HepG2 (cell line): Measurements from ENCODE around the gene DSG2. TPM values are rescaled to one million over a fixed set of nuclear protein-coding genes. Genes with fewer than 3 reads are reported as not detected.

ENCODE experiments used
- ASH2L ChIP-seq: fragments of 300-600, 200-600 bp; sonication (generic); IDR thresholded peaks from 2 replicates; pipeline ENCODE4 v1.7.0; 2017; ENCODE audit warnings: low read depth, mild to moderate bottlenecking, moderate library complexity, mixed read lengths, low read length; ENCODE audit not compliant: insufficient read length
- HNF4G ChIP-seq, 2 experiments: sonication (generic) in 1 of 2; formaldehyde crosslinking in 1 of 2; IDR thresholded peaks; 2 replicates each; pipeline versions ENCODE4 v1.4.0 to v1.6.1; 2011 to 2020; ENCODE audit warnings: borderline replicate concordance in 2 of 2, low read depth in 2 of 2, mild to moderate bottlenecking in 2 of 2, low read length in 1 of 2, missing genetic modification reagents in 1 of 2, moderate library complexity in 1 of 2
- KDM2A ChIP-seq: sonication (generic); formaldehyde crosslinking; IDR thresholded peaks from 2 replicates; pipeline ENCODE4 v1.4.0; 2020; ENCODE audit warnings: low read depth, missing genetic modification reagents, borderline replicate concordance
- KLF6 ChIP-seq: IDR thresholded peaks from 2 replicates; pipeline ENCODE4 v1.8.0; 2016; ENCODE audit warnings: missing biosample characterization, missing genetic modification reagents
- MTA1 ChIP-seq: sonication (generic); formaldehyde crosslinking; IDR thresholded peaks from 2 replicates; pipeline ENCODE4 v1.4.0; 2020; ENCODE audit warnings: missing genetic modification reagents, mild to moderate bottlenecking, borderline replicate concordance
- NFE2 ChIP-seq: sonication (generic); formaldehyde crosslinking; IDR thresholded peaks from 2 replicates; pipeline ENCODE4 v1.4.0; 2020; ENCODE audit warnings: missing genetic modification reagents
- PCBP1 ChIP-seq: fragments of 200-400 bp; formaldehyde crosslinking; IDR thresholded peaks from 2 replicates; pipeline ENCODE4 v1.6.1; 2017; ENCODE audit warnings: mild to moderate bottlenecking, low read depth, low read length, borderline replicate concordance
- POLR2AphosphoS5 ChIP-seq: IDR thresholded peaks from 2 replicates; pipeline ENCODE4 v1.6.1; 2012; ENCODE audit warnings: low read depth, low read length
- SMARCE1 ChIP-seq: fragments of 450-650 bp; IDR thresholded peaks from 2 replicates; pipeline ENCODE4 v1.6.1; 2017; ENCODE audit warnings: borderline replicate concordance
- SP1 ChIP-seq, 2 experiments: fragments of 450-650 bp in 1 of 2; sonication (generic) in 1 of 2; formaldehyde crosslinking in 1 of 2; IDR thresholded peaks; 2 replicates each; pipeline versions ENCODE4 v1.4.0 to v1.6.1; 2016 to 2020; ENCODE audit warnings: missing genetic modification reagents in 1 of 2
- THAP11 ChIP-seq: IDR thresholded peaks from 2 replicates; pipeline ENCODE4 v1.6.1; 2016; ENCODE audit warnings: missing biosample characterization, missing genetic modification reagents
- ZNF703 ChIP-seq: sonication (generic); formaldehyde crosslinking; IDR thresholded peaks from 2 replicates; pipeline ENCODE4 v1.5.1; 2020; ENCODE audit warnings: missing genetic modification reagents, mild to moderate bottlenecking, moderate library complexity, borderline replicate concordance
- ZNF737 ChIP-seq: sonication (generic); formaldehyde crosslinking; IDR thresholded peaks from 2 replicates; pipeline ENCODE4 v1.5.0; 2020; ENCODE audit warnings: missing genetic modification reagents, mild to moderate bottlenecking, borderline replicate concordance
- ZSCAN21 ChIP-seq: sonication (generic); formaldehyde crosslinking; IDR thresholded peaks from 2 replicates; pipeline ENCODE4 v1.8.0; 2022; ENCODE audit warnings: mild to moderate bottlenecking, missing genetic modification reagents, moderate library complexity, borderline replicate concordance
- polyA plus RNA-seq, 8 experiments: library from polyadenylated mRNA; depleted of rRNA in 3 of 8; stranded (reverse) in 7 of 8; unstranded in 1 of 8; fragments of >200 nt; fragmentation: Illumina TruSeq in 4 of 8; extraction: Trizol in 4 of 8; gene quantifications; 2 replicates each; pipeline versions ENCODE4 v1.2.1 to v1.2.3, GENCODE V29; 2011 to 2016; ENCODE audit warnings: low read depth in 4 of 8, missing spikeins in 1 of 8, mixed read lengths in 1 of 8; ENCODE audit not compliant: insufficient read depth in 1 of 8
- total RNA-seq, 5 experiments: library from RNA; depleted of rRNA; stranded (reverse); fragments of >200 nt; fragmentation: Illumina TruSeq; extraction: Trizol; gene quantifications; 2 replicates each; pipeline ENCODE4 v1.2.3, GENCODE V29; 2016; ENCODE audit warnings: low read depth in 1 of 5
- TF ChIP-seq, protein P1 (sequence below), 2 experiments: sonication (generic) in 1 of 2; formaldehyde crosslinking in 1 of 2; IDR thresholded peaks; 2 replicates each; pipeline versions ENCODE4 v1.6.1 to v1.9.0; 2014 to 2022; ENCODE audit warnings: antibody characterized with exemption in 1 of 2, borderline replicate concordance in 1 of 2, inconsistent platforms in 1 of 2, low read depth in 1 of 2, missing genetic modification reagents in 1 of 2
- TF ChIP-seq, protein P2 (sequence below): sonication (generic); formaldehyde crosslinking; IDR thresholded peaks from 2 replicates; pipeline ENCODE4 v1.9.0; 2021; ENCODE audit warnings: missing genetic modification reagents, borderline replicate concordance

DSG2 gene
- total and polyA plus RNA-seq, 2 of the 13 experiments (the other 11 are each of a cell fraction or from before 2014, with no cell fraction given): 23.3 to 66.7 TPM

DNA sequence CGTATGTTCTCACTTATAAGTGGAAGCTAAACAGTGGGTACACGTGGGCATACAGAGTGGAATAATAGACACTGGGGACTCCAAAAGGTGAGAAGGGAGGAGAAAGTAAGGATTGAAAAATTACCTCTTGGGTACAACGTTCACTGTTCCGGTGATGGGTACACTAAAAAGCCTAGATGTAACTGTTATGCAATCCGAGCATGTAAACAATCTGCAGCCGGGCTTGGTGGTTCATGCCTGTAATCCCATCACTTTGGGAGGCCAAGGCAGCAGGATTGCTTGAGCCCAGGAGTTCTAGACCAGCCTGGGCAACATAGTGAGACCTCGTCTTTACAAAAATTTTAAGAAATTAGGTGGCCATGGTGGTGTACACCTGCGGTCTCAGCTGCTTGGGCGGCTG, 60.6 kb downstream of the DSG2 start (continued):
- TF ChIP-seq, protein P1, sequence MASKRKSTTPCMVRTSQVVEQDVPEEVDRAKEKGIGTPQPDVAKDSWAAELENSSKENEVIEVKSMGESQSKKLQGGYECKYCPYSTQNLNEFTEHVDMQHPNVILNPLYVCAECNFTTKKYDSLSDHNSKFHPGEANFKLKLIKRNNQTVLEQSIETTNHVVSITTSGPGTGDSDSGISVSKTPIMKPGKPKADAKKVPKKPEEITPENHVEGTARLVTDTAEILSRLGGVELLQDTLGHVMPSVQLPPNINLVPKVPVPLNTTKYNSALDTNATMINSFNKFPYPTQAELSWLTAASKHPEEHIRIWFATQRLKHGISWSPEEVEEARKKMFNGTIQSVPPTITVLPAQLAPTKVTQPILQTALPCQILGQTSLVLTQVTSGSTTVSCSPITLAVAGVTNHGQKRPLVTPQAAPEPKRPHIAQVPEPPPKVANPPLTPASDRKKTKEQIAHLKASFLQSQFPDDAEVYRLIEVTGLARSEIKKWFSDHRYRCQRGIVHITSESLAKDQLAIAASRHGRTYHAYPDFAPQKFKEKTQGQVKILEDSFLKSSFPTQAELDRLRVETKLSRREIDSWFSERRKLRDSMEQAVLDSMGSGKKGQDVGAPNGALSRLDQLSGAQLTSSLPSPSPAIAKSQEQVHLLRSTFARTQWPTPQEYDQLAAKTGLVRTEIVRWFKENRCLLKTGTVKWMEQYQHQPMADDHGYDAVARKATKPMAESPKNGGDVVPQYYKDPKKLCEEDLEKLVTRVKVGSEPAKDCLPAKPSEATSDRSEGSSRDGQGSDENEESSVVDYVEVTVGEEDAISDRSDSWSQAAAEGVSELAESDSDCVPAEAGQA (IDR thresholded peaks at IDR 0.05; ENCODE audit: low read depth): no peak
- TF ChIP-seq, protein P1 (CRISPR knock-in tag; IDR thresholded peaks at IDR 0.05; ENCODE audit: borderline replicate concordance): no peak
- TF ChIP-seq ZNF737 (CRISPR knock-in tag) (no peak), HNF4G (IDR thresholded peaks at IDR 0.05; ENCODE audit: borderline replicate concordance, low read depth, low read length) (peak; percentile 55; the same call in 1 of the 2 replicates), HNF4G (CRISPR knock-in tag; IDR thresholded peaks at IDR 0.05; ENCODE audit: borderline replicate concordance, low read depth) (no peak), ASH2L (no peak), SMARCE1 (no peak), NFE2 (CRISPR knock-in tag) (no peak), SP1 (IDR thresholded peaks at IDR 0.05) (no peak), SP1 (CRISPR knock-in tag; IDR thresholded peaks at IDR 0.05) (no peak), PCBP1 (no peak), KLF6 (CRISPR knock-in tag) (no peak), MTA1 (CRISPR knock-in tag) (no peak), ZSCAN21 (CRISPR knock-in tag) (no peak), POLR2AphosphoS5 (no peak), THAP11 (CRISPR knock-in tag) (peak; percentile 31; the same call in 1 of the 2 replicates), KDM2A (CRISPR knock-in tag) (0 out of 2 replicates have a peak, but pooled peaks have one; percentile 44), ZNF703 (CRISPR knock-in tag) (no peak)
- TF ChIP-seq, protein P2, sequence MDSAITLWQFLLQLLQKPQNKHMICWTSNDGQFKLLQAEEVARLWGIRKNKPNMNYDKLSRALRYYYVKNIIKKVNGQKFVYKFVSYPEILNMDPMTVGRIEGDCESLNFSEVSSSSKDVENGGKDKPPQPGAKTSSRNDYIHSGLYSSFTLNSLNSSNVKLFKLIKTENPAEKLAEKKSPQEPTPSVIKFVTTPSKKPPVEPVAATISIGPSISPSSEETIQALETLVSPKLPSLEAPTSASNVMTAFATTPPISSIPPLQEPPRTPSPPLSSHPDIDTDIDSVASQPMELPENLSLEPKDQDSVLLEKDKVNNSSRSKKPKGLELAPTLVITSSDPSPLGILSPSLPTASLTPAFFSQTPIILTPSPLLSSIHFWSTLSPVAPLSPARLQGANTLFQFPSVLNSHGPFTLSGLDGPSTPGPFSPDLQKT: no peak
- TF ChIP-seq, all 625 proteins: peak for 97
